Middle frontal gyrus (tissue), 1 donor: ENCODE results near the gene GALNT17.

ENCODE experiments used
- DNase-seq: peaks from one replicate; pipeline ENCODE4 v3.0.0-alpha.2; 2015; ENCODE audit warnings: low spot score; ENCODE audit errors: extremely low spot score

Gene GALNT17

DNA sequence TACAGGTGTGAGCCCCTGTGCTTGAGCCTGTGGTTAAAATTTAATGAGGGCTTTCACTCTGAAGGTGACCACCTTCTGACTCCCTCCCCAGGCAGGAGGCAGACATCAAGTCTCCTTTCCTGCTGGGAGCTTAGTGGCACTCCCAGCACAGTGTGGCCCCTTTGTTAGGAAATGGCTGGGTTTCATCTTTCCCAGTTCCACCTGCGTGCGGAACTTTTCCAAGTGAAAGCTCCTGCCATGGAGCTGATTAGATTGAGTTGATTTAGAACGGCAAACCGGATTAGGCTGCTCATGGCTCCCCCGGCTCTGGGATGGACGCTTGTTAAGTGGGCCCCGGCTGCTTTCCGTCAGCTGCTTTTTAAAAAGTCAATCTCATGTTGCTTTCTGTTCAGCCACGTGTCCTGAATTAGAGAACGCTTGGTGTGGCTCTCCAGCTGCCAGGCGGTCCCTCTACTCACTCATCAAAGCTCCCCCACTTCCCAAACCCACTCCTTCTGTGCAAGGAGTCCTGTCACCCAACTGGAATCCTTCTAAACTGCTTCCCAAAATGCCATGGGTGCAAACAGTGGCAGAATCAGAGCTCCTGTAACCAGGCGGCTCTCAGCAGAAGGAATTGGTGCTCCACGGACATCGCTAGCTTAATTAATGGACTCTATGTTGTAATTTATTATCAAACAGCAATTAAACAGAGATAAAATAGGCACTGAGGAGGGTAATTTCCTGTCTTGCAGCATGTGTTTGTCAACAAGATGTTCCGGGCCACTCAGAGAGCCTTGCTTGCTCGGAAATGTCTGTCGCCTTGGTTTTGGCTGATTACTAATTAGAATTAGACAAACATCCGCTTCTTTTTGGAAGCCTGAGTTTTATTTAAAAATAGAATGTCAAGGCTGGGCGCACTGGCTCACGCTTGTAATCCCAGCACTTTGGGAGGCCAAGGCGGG is 551.2 kb downstream of the GALNT17 start:
- DNase-seq = no peak

DNA sequence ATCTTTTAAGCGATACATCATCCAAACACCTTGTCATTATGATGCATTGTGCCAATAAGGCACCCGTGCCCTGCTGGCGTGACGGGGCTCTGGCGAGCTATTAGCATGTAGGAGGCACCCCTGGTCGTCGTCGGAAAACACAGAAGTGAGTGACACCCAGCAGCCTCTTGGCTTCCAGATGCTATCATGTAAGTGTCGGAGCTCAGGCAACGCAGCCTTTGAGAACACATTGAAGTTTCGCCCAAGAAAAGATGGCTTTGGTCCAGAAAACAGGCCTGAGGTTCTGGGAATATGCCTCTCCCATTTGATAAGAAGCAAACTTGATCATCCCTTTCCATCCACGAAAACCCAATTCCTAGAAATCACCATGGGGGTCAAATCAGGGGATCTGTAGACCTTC is 555.3 kb downstream of the GALNT17 start:
- no peak for DNase-seq

DNA sequence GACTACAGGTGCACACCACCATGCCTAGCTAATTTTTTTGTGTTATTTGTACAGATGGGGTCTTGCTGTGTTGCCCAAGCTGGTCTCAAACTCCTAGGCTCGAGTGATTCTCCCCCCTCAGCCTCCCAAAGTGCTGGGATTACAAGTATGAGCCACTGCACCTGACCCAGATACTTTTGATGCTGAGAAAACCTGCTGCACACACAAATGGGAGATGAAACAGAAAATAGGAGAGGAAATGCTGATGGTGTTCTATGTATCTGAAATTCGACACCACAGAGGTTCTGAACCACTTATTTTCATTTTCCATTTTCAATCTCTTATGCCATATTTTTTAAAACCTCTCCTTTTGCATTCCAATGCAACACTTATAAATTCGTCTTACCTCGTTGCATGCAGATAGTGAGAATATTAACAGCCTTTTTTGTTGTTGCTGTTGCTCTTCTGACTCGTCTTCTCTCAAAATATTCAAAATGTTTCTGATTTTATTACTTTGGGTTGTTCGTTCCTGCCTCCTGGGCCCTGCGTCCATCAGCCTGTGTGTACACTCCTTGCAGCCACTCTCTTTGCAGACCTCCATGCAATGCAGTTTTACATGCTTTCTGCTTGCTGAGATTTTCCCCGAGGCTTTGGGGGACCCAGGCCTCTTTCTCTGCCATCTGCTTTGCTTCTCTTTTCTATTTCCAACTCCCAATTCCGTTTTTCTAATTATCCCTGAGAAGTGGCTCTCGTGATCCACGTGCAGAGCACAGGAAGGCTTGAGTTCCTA is 556.1 kb downstream of the GALNT17 start:
- no peak for DNase-seq

DNA sequence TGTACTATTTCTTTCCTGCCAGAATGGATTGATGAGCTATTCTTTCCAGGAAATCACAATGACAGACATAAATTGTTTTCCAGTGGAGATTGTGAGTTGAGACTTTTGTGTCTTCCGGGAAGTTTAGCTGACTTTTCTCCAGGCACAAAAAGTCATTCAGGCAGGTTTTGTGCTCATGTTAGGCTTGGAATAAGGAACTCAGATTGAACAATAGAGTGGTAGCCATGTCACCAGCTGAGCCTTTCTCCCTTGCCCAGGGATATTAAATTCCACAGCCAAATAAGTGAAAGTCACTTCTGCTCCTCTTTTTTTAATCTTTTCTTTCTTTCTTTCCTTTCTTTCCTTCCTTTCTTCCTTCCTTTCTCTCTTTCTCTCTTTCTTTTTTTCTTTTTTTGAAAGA is 559.6 kb downstream of the GALNT17 start:
- no peak for DNase-seq

DNA sequence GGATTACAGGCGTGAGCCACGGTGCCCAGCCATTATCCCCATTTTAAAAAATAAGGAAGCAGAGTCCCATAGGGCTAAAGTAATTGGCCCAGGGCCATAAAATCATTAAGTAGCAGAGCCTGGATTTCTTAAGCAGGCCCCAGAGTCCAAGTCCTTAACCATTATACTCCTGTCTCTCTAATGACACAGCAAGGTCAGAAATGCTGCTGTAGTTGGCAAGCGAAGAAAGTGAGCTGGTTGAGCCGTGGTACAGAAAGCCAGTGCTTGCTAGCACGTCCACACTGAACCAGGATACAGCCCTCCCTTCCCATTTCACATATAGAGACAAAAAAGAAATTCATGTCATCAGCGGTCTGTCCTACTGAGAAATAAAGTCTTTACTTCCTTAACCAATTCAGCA is 562.7 kb downstream of the GALNT17 start:
- DNase-seq = no peak

DNA sequence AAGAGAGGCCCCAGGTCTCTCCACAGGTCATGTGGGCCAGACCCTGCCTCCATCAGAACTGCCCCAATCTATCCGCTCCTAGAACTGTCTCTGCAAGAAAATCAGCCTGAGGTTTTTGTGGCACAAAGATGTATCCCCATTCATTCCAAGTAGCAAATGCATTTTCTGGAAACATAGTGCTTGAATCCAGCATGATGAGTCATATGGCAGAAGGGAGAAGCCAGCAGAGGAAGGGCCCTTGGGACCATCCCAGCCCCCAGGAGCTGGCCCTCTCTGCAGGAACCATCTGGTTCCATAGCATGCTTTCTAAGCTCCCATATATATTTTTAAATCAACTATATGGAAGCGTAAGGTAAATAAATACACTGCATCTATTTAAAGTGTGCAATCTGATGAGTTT is 563.2 kb downstream of the GALNT17 start:
- no peak for DNase-seq

DNA sequence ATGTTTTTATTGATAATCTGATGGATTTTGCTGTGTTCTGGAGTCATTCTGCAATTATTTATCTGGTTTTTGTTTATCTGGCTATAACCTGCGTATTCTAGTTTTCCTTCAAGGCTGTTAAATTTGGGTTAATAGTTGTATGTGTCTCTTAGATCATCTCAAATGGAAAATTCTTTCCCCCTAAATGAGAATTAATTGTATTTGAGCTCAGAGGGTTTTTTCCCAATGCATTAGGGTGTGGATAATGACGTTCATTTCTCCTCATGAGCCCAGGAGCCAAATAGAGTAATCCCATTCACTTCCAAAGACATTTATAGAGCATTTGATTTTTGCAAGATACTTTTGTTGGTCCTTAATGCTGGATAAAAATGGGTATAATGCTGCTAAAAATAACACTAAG is 564.6 kb downstream of the GALNT17 start:
- no peak for DNase-seq

DNA sequence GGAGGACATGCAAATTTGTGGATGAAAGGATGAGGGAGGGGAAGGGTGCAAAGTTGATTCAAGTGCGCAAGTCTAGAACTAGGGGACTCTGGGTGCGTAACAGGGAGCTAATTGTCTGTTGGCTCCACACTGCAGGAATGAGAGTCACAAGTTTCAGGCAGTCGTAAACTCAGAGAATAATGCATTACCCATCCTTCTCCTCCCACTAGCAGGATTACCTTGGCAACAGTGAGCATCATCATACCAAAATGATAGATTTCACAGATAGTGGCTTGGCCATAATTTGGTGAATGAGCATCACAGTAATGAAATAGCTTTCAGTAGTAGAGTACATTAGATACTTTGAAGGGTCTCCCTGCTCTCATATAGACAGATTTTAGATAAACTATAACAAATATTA is 565.5 kb downstream of the GALNT17 start:
- DNase-seq = no peak

DNA sequence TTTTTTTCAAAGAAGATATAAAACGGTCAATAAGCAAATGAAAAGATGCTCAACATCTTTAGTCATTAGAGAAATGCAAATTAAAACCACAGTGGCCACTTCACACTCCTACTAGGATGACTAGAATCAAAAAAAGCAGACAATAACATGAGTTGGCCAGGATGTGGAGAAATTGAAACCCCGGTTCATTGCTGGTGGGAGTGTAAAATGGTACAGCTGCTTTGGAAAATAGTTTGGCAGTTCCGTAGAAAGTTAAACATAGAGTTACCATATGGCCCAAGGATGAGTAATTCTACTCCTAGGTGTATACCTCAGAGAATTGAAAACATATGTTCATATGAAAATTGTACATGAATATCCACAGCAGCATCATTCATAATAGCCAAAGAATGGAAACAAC is 573.3 kb downstream of the GALNT17 start:
- peak; percentile 57 for DNase-seq

DNA sequence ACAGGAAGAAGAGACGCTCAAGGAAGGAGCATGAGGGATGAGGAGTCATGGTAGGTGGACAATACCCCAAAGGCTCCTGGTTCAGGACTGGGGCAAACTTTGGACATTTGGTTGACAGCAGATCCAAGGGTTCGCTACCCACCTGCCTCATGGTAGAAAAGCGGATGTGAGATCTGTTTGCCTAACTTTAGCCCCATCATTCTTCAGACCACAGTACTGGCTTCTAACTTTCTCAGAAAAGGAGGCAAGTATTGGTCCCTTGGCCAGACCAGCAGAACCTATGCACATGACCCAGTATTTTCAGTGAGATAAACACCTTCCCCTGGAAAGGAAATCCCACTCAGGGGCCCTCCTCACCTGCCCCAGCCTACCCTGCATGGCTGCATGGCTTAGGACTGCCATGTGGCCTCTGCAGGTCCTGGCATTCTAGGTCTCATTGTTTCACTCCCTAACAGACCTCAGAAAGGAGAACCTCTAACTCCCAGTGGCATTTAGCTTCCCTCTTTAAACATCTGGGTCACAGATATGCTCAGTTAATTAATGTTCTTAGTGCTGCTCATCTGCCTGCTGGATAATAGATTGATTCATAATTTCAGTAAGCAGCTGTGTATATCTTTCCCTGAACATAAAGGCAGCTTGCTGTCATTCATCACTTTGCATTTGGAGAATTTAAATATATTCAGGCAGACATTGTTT is 574.1 kb downstream of the GALNT17 start:
- no peak for DNase-seq

DNA sequence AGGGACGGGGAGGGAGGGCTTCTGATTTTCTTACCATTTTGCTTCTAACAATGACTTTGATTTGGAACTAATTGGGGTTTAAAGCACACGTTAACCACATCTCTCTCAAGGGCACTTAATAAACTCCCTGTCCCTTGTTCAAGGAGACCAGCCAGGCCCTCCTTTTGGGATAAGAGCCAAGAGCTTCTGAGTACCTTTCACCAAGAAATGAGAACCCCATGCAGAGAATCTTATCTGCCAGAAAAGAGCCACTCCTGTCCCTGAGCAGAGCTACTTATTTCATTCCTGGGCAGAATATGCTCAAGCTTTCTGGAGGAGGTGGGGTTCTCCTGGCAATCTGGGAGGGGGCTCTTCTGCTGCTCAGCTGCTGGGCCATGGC is 574.6 kb downstream of the GALNT17 start:
- DNase-seq = no peak

DNA sequence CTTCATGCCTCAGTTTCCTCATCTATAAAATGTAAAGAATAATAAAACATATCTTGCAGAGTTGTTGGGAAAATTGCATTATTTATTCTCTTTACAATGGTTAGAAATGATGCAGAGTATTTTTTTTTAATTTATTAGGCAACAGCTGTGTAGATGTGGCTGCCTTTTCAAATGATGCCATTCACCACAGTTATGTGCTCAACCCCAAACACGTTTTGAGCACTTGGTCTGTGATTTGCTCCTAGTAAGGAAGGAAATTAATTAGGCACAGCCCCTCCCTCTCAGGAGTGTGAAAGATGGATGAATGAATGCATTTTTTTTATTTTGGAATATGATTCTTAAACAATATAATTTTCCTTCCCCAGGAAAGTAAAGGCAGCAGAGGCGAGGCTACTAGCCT is 575.1 kb downstream of the GALNT17 start:
- no peak for DNase-seq

DNA sequence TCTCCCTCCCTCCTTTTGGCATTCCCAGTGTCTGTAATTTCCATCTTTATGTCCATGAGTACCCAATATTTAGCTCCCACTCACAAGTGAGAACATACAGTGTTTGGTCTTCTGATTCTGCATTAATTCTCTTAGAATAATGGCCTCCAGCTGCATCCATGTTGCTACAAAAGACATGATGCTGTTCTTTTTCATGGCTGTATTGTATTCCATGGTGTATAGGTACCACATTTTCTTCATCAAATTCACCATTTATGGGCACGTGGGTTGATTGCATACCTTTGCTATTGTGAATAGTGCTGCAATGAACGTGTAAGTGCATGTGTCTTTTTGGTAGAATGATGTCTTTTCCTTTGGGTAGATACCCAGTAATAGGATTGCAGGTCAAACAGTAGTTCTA is 576.8 kb downstream of the GALNT17 start:
- DNase-seq = no peak

DNA sequence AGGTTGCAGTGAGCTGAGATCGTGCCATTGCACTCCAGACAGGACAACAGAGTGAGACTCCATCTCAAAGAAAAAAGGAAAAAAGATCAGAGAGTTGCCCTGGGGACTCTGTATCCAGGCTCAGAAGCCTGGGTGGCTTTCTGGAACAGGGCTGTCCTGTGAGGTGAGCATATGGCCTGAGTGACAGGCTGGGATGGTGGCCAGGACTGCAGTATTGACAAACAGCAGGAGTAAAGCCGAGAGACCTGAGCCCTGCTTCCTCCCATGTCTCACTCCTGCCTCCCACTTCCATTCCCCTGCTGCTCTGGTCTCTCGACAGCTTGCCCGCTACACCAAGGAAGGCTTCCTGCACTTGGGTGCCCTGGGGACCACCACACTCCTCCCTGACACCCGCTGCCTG is 578.5 kb downstream of the GALNT17 start:
- no peak for DNase-seq

DNA sequence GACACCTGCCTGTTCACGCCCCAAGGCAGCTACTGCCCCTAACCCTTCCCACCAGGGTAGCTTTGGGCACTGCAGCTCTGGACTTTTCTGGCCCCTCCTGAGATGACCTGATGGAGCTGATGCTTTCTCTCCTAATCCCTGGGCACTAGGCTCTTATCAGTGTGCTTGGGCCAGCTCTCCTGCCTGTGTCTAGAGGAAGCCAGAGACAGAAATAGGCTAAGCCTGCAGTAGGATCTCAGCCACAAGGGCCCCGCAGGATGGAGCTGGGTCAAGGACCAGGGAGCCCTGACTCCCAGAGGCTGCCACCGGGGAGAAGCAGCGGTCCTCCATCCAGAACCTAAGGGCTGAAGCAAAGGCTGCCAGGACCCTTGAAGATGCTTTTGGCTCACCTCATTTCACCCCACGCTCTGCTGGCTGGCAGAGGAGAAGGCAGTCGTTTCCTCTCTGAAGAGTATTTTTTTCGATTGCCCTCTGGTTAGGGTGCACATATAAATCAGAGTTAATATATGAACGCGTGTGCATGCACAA is 580.8 kb downstream of the GALNT17 start:
- DNase-seq = no peak

DNA sequence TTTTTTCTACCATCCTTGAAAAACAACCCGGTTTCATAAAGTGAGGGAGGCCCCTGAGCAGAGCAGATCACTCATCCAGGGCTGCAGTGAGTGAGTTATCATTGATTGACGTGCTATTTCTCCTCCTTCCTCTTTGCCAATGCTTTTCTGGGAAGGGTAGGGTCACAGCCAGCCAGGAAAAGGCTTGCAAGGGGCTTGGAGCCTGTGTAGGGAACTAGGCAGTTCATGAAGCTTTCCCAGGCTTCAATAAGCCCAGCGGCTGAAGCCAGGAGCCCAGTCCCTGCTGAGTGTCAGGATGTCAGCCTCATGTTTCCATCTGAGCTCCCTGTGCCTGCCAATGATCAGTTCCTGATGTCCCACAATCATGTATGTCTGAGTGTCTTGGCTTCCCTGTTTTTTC is 584.7 kb downstream of the GALNT17 start:
- DNase-seq = no peak

DNA sequence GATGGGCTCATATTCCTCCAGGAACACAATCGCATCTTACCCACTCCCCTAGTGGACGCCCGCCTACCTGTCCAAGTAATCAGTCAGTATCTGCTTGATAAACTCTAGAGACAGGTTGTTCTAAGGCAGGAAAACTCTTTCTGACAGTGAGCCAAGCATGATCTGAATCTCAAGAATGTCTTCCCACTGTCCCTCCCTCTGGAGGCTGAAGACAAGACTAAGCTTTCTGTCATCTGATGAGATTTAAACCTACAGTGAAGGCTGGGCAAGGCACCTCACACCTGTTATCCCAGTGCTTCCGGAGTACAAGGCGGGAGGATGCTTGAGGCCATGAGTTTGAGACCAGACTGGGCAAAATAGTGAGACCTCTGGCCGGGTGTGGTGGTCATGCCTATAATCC is 586.6 kb downstream of the GALNT17 start:
- no peak for DNase-seq

DNA sequence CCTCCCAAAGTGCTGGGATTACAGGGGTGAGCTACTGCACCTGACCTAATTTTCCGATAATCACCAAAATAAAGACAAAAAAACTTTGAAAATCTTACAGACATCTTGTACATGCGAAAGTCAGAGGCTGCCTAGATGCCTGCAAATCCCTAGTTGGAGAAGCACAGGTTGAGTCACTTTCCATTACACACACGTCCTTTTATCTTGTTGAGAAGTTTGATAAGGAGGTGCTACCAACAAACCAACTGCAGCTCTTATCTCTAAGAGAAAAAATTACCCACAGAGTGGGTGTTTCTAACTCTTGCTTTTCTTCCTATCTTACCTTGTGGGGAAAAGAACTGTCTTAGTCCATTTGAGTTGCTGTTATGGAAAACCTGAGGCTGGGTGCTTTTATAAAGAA is 589.8 kb downstream of the GALNT17 start:
- DNase-seq = no peak

DNA sequence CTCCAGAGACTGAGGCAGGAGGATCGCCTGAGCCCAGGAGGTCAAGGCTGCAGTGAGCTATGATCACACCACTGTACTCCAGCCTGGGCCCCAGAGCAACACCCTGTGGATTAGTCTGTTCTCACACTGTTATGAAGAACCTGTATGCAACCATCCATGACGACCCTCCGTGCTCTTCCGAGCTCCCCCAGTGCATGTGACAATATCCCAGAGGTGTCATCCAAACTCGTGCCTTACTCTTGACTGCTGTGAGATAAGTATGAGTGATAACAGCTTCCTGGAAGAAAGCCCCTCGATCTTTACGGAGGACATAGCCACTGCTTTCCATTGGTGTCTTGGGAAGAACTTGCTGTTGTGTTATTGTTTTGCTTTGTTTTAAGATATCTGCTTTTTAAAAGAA is 591.9 kb downstream of the GALNT17 start:
- no peak for DNase-seq

DNA sequence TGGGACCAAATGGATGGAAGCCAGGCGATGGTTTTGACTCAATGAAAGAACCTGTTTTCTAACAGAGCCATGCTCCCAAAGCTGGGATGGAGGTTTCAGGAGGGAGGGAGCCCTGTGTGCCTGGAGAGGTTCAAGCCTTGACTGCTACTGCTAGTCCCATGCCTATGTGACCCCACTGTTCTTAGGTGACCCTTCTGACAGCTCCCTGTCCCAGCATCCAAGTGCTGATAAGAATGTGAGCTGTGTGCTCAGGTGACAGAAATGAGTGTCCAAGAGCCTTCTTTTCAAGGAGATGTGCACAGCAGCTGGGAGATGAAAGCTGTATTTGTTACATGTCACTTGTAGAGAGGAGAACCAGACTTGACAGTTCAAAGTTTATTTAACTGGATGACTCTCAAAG is 595.4 kb downstream of the GALNT17 start:
- no peak for DNase-seq

DNA sequence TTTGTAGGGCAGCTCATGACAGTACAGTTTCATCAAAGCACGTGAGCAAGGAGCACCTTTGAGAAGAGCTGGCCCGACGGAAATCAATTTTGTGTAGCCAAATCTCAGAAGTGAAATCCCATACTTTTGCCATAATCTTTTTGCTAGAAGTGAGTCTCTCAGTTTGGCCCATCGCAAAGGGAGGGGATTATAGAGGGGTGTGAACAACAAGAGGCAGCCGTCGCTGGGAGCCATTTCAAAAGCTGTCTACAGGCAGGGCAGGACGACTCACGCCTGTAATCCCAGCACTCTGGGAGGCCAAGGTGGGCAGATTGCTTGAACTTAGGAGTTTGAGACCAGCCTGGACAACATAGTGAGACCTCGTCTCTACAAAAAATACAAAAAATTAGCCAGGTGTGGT is 599.8 kb downstream of the GALNT17 start:
- DNase-seq = no peak
